Dedifferentiated amniotic fluid mesenchymal stem cell (primary cell): ENCODE measurements around the gene NXN.
"Not testable (repeated sequence)": the region's sequence is repeated elsewhere in the genome, so short reads cannot be mapped to it uniquely, and the experiment has no call there.

Experiments
- DNase-seq: peaks from one replicate; pipeline ENCODE4 v3.0.0-alpha.2; 2016; ENCODE audit errors: extremely low spot score

The NXN gene

GRCh38 chr17:887551-888209, 91.9 kb downstream of the NXN start:
- no peak for DNase-seq

DNA sequence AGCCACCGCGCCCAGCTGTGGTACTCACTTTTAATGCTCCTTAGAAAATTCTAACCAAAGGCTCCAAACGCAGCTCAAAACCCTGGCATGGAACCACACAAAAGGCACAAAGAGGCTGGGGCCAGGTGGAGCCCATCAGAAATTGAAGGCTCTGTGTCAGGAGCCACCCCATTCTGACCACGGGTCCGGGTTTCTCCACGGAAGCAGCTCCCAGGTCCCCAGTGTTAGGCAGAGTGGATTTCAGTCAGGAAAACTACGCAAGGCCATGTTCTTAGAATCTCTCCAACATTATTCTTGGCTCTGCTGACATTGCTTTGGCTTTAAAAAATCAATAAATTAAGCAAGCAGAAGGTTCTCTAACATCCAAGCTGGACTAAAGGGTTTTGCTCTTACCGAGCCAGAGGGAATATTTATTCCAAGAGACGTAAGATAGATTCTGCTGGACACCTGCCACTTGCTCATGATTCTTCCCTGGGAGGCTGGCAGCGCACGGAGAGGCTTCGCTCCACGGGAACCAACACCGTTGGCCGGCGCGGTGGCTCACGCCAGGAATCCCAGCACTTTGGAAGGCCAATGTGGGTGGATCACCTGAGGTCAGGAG, 93.5 kb downstream of the NXN start:
- no peak for DNase-seq

DNA sequence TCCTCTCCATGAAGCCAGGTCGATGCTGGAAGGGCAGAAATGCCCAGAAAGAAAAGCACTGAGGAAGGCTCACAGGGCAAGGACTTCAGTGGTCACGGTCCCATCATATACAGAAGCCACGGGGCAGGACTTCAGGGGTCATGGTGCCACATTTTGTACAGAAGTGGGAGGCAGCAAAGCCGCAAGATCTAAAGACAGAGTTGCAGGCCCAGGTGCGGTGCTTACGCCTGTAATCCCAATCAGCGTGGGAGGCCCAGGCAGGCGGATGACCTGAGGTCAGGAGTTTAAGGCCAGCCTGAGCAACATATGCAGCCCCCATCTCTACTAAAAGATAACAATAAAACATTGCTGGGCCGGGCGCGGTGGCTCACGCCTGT, 96.0 kb downstream of the NXN start:
- DNase-seq, result no peak

- no peak for DNase-seq
Observed at GRCh38 chr17:882827-883585, 96.6 kb downstream of the NXN start.

DNA sequence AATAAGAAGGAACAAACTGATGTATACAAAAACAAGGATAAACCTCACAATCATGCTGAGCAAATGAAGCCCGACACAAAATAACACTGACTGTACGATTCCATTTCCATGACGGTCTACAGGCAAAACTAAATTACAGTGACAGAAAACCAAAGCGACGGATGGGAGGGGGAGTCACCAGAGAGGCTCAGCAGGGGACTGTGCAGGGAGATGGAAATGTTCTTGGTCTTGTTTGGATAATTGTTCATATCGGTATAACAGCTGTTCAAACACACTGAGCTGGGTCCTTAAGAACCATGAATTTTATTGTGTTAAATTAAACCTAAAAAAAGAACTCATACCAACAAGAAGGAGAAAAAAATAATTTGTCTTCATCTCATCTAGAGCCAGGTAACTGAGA, 97.8 kb downstream of the NXN start:
- no peak for DNase-seq

- DNase-seq, result no peak
Observed at GRCh38 chr17:880443-881269, 98.9 kb downstream of the NXN start.

- DNase-seq, result peak; percentile 20
Observed at GRCh38 chr17:879546-880442, 99.8 kb downstream of the NXN start.

DNA sequence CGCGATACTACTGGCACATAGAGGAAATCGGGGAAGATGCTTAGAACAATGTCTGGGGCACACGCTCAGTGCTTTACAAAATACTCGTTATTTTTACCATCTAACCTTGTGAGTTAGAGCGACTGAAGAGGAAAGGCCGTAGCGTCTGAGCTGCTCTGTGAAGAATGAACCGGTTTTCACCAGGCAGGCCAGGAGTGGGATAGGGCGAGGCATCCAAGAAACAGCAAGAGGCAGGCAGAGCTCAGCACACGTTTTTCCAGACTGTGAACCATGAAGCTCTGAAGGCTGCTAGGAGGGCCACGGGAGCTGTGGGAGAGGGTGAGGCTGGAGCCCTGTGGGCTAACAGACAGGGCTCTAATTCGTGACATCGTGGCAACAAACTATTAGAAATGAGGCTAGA, 101.9 kb downstream of the NXN start:
- DNase-seq, result no peak

DNA sequence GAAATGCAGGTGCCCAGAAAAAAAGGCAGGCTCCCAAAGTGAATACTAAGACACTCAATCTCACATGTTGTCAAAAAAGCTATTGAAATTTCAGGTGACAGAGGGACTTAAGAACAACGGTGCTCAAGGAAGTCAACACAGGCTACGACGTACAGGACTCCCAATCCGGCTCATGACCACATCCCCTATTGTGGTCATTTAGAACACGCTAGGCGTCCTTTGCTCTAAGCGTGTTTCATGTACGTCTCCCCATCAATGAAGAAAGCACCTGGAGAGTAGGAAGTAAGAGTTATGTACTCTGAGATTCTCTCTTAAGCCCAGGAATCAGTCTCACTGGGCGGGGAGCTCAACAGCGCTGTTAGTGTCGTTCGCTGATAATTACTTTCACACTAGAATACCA, 103.3 kb downstream of the NXN start:
- no peak for DNase-seq

- not testable (repeated sequence) for DNase-seq
Observed at GRCh38 chr17:874590-874989, 105.0 kb downstream of the NXN start.

DNA sequence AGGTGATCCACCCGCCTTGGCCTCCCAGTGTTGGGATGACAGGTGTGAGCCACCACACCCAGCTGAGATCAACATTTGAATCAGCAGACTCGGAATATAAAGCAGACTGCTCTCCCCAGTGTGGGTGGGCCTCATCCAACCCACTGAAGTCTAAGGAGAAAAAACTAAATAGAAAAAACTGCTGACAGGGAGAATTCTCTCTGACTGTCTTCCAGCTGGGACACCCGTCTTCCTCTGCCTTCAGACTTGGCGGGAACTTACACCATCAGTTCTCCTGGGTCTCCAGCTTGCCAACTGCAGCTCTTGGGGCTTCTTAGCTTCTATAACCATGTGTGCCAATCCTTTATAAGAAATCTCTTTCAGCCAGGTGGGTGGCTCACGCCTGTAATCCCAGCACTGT, 106.7 kb downstream of the NXN start:
- no peak for DNase-seq

- DNase-seq, result no peak
Observed at GRCh38 chr17:871751-872519, 107.6 kb downstream of the NXN start.

DNA sequence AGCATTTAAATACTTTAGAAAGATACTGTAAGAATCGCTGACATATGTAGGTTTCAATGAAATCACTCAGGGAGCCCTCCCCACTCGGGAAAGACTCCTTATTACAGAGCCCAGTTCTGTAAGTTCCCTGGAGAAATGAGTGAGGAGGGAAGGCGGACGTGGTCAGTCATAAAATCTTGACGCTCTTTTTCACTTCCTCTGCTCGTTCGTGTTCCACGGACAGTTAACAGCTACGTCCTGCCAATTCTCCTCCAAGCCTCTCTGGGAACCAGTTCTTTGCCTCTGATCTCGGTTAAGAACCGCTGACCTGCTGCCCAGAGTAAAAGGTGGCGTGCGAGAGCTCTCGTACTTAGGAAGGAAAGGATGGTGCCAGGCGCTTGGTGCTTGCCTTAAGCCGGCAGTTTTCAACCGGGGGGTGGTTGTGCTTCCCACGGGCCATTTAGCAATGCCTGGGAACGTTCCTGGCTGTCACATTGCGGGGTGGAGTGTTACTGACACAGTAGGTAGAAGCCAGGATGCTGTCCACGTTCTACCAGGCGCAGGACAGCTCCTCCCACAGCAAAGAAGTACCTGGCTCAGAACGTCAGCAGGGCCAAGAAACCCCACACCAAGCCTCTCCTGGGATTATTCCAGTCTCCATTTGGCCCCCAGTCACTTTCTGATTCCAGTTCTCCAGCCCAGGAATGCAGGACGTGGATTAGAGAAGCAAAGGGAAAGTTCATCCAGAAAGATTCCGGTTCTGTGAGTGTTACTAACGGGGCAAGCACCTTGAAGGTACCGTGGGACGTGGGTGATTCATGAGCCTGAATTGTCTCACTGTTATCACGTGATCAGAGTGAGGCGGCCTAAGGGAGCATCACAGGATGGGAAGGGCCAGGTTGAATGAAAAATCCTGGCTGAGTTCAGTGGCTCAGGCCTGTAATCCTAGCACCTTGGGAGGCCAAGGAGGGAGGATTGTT, 109.7 kb downstream of the NXN start:
- DNase-seq, result no peak

DNA sequence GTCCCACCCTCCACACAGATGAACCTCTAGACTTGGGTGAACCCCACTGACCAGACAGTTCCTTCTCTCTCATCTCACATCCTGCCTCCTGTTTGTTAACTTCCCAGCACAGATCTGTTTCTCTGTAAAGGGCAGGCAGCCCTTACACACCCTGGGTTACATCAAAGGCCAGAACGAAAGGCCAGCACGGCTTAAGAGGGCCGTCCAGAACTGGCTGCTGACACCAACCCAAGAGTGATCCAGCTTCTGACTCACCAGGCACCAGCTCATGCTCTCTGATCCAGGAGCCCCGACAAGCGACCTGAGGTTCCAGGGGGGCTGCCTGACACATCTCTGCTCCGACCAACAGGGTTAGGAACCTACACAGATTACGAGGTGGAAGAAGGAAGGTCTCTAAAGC, 110.5 kb downstream of the NXN start:
- no peak for DNase-seq

- no peak for DNase-seq
Observed at GRCh38 chr17:867896-868489, 111.6 kb downstream of the NXN start.

GRCh38 chr17:867238-867637, 112.3 kb downstream of the NXN start:
- not testable (repeated sequence) for DNase-seq

GRCh38 chr17:866568-867103, 112.9 kb downstream of the NXN start:
- no peak for DNase-seq

DNA sequence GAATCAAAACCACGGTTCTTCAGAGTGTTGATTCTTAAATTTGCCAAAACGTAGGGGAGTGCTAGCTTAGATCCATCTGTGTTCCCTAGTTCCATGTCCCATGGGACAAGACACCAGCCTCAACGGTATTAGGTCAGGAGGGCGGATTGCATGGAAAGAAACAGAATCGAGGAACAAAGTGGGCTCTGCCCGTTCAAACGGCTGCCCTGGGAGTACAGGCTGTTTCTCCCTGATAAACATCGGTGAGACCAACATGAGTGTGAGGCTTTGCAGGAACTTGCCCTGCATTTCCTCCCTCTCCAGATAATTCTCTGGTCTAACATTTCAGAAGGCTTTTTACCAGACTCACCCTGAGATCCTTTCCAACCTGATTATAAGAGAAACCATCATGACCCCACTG, 115.3 kb downstream of the NXN start:
- no peak for DNase-seq

GRCh38 chr17:863880-864279, 115.7 kb downstream of the NXN start:
- DNase-seq, result no peak
